Liver (tissue), 9 donors: ENCODE results near the gene NTM. TPM values are rescaled to one million over a fixed set of nuclear protein-coding genes. Genes with fewer than 3 reads are reported as not detected.
"Not testable (repeated sequence)": the region's sequence is repeated elsewhere in the genome, so short reads cannot be mapped to it uniquely, and the experiment has no call there.

Experiments
- DNase-seq: peaks from one replicate; pipeline ENCODE4 v3.0.0-alpha.2; 2017; ENCODE audit warnings: low spot score
- H3K27ac ChIP-seq, 2 donors: one replicate each; pipeline ENCODE4 v1.7.0; 2013; ENCODE audit warnings: inconsistent platforms in 2 of 2, low read length in 2 of 2, control low read depth in 1 of 2, low read depth in 1 of 2, mild to moderate bottlenecking in 1 of 2
- H3K27me3 ChIP-seq, 4 donors: one replicate each; pipeline versions ENCODE4 v1.6.1 to v1.7.0; 2013; ENCODE audit warnings: low read length in 3 of 4, inconsistent platforms in 1 of 4, mild to moderate bottlenecking in 1 of 4, moderate library complexity in 1 of 4; ENCODE audit not compliant: control insufficient read depth in 4 of 4, insufficient read depth in 4 of 4
- H3K36me3 ChIP-seq, 4 donors: one replicate each; pipeline versions ENCODE4 v1.6.1 to v1.7.0; 2013; ENCODE audit warnings: low read length in 3 of 4, mild to moderate bottlenecking in 3 of 4, low read depth in 1 of 4, moderate library complexity in 1 of 4; ENCODE audit not compliant: control insufficient read depth in 4 of 4, insufficient read depth in 3 of 4
- H3K4me1 ChIP-seq, 4 donors: one replicate each; pipeline versions ENCODE4 v1.6.1 to v1.7.0; 2013; ENCODE audit warnings: low read length in 3 of 4, mild to moderate bottlenecking in 3 of 4, moderate library complexity in 1 of 4; ENCODE audit not compliant: control insufficient read depth in 4 of 4, insufficient read depth in 4 of 4
- H3K4me3 ChIP-seq, 3 donors: one replicate each; pipeline versions ENCODE4 v1.6.1 to v1.7.0; 2013; ENCODE audit warnings: low read length in 3 of 3, control low read depth in 1 of 3, low read depth in 1 of 3, mild to moderate bottlenecking in 1 of 3
- H3K9ac ChIP-seq, 2 donors: one replicate each; pipeline ENCODE4 v1.7.0; 2013; ENCODE audit warnings: low read length in 2 of 2, mild to moderate bottlenecking in 2 of 2, moderate library complexity in 2 of 2, control low read depth in 1 of 2, low read depth in 1 of 2
- H3K9me3 ChIP-seq, 4 donors: one replicate each; pipeline versions ENCODE4 v1.6.1 to v1.7.0; 2013; ENCODE audit warnings: low read length in 3 of 4; ENCODE audit not compliant: control insufficient read depth in 4 of 4
- ATF3 ChIP-seq: IDR thresholded peaks from 2 replicates; pipeline ENCODE4 v1.6.1; 2016; ENCODE audit warnings: antibody characterized with exemption
- CTCF ChIP-seq: fragments of 150-350 bp; IDR thresholded peaks from 2 replicates; pipeline ENCODE4 v1.5.1; 2017; ENCODE audit warnings: improper control_type of control experiment, low read depth, low read length; ENCODE audit not compliant: missing input control
- EGR1 ChIP-seq, 2 donors: IDR thresholded peaks; 2 replicates each; pipeline ENCODE4 v1.6.1; 2016 to 2018; ENCODE audit warnings: antibody characterized with exemption in 2 of 2, low read depth in 2 of 2
- FOXA1 ChIP-seq: IDR thresholded peaks from 2 replicates; pipeline ENCODE4 v1.6.1; 2016; ENCODE audit warnings: antibody characterized with exemption
- FOXA2 ChIP-seq: IDR thresholded peaks from 2 replicates; pipeline ENCODE4 v1.6.1; 2016; ENCODE audit warnings: antibody characterized with exemption
- GABPA ChIP-seq, 2 donors: IDR thresholded peaks in 1 of 2; conservative IDR thresholded peaks in 1 of 2; 2 replicates each; pipeline ENCODE4 v1.6.1; 2016; ENCODE audit warnings: antibody characterized with exemption in 2 of 2, mild to moderate bottlenecking in 1 of 2, moderate library complexity in 1 of 2
- HNF4A ChIP-seq, 2 donors: conservative IDR thresholded peaks; 2 replicates each; pipeline ENCODE4 v1.6.1; 2016; ENCODE audit warnings: antibody characterized with exemption in 2 of 2, mild to moderate bottlenecking in 2 of 2
- HNF4G ChIP-seq: IDR thresholded peaks from 2 replicates; pipeline ENCODE4 v1.6.1; 2016; ENCODE audit warnings: antibody characterized with exemption
- JUND ChIP-seq, 2 donors: IDR thresholded peaks; 2 replicates each; pipeline ENCODE4 v1.6.1; 2016; ENCODE audit warnings: antibody characterized with exemption in 2 of 2
- MAX ChIP-seq: IDR thresholded peaks from 2 replicates; pipeline ENCODE4 v1.6.1; 2016; ENCODE audit warnings: antibody characterized with exemption
- NR2F2 ChIP-seq: IDR thresholded peaks from 2 replicates; pipeline ENCODE4 v1.6.1; 2016; ENCODE audit warnings: antibody characterized with exemption
- RAD21 ChIP-seq, 2 donors: IDR thresholded peaks; 2 replicates each; pipeline ENCODE4 v1.6.1; 2016; ENCODE audit warnings: antibody characterized with exemption in 2 of 2, mild to moderate bottlenecking in 2 of 2
- RXRA ChIP-seq, 2 donors: IDR thresholded peaks; 2 replicates each; pipeline ENCODE4 v1.6.1; 2017 to 2018; ENCODE audit warnings: antibody characterized with exemption in 2 of 2, mild to moderate bottlenecking in 1 of 2
- TAF1 ChIP-seq: conservative IDR thresholded peaks from 2 replicates; pipeline ENCODE4 v1.6.1; 2016; ENCODE audit warnings: antibody characterized with exemption, mild to moderate bottlenecking
- YY1 ChIP-seq: IDR thresholded peaks from 2 replicates; pipeline ENCODE4 v1.6.1; 2016; ENCODE audit warnings: antibody characterized with exemption, mild to moderate bottlenecking
- ZBTB33 ChIP-seq: IDR thresholded peaks from 2 replicates; pipeline ENCODE4 v1.6.1; 2016; ENCODE audit warnings: antibody characterized with exemption
- WGBS: extraction: QIAGEN DNeasy Blood & Tissue Kit; methylation state at CpG from one replicate; pipeline ENCODE4 v1.1.7; 2013; 5-methylcytosine and 5-hydroxymethylcytosine counted together
- polyA plus RNA-seq, 2 donors: library from polyadenylated mRNA; stranded (reverse) in 1 of 2; unstranded in 1 of 2; fragments of 200-250 nt in 1 of 2; fragments of >200 nt in 1 of 2; fragmentation: Nextera tagmentation in 1 of 2; extraction: Ambion mirVana in 1 of 2; gene quantifications; one replicate each; pipeline versions ENCODE4 v1.2.1 to v1.2.3, GENCODE V29; 2013 to 2015
- total RNA-seq, 2 donors: library from RNA; depleted of rRNA; stranded (reverse); fragments of >200 nt; gene quantifications; one replicate each; pipeline ENCODE4 v1.2.3, GENCODE V29; 2014
- donor health status: healthy.
- donor health status: healthy.
- donor health status: healthy.
- donor health status: healthy.
- donor health status: healthy.

NTM gene
- total and polyA plus RNA-seq, 4 donors = 0.08 to 1.1 (median 0.08) TPM; not detected in 1

- no peak overlapping the region for H3K27ac ChIP-seq
- H3K9ac ChIP-seq = no peak overlapping the region
- no peaks in the 10 kb centered on the region for H3K4me1 ChIP-seq
- no peak for TF ChIP-seq ZBTB33
- no peak for TF ChIP-seq EGR1 (IDR thresholded peaks at IDR 0.05; ENCODE audit: low read depth in 2 of 2)
- TF ChIP-seq GABPA (IDR thresholded peaks at IDR 0.05 in 1 of 2, conservative IDR thresholded peaks at IDR 0.05 in 1 of 2) = no peak
- no peak for TF ChIP-seq MAX
- TF ChIP-seq FOXA1 = no peak
- TF ChIP-seq FOXA2 = no peak
- no peak for TF ChIP-seq NR2F2
- TF ChIP-seq YY1 = no peak
- TF ChIP-seq RXRA (IDR thresholded peaks at IDR 0.05) = no peak
- TF ChIP-seq HNF4A (conservative IDR thresholded peaks at IDR 0.05) = no peak
- no peak for TF ChIP-seq ATF3
- no peak for TF ChIP-seq CTCF
- TF ChIP-seq HNF4G = no peak
- no peaks in the 10 kb centered on the region for H3K9me3 ChIP-seq
- no peaks in the 10 kb centered on the region for H3K36me3 ChIP-seq
- no peak for DNase-seq
- WGBS = 89% methylated on average over 8 of the region's 8 CpGs
- no peak overlapping the region for H3K4me3 ChIP-seq
- no peaks in the 10 kb centered on the region for H3K27me3 ChIP-seq
Observed at GRCh38 chr11:132318421-132319157, 948.2 kb downstream of the NTM start.

- not testable (repeated sequence) for H3K9ac ChIP-seq, H3K4me1 ChIP-seq, H3K27ac ChIP-seq, H3K36me3 ChIP-seq, H3K27me3 ChIP-seq, DNase-seq, H3K9me3 ChIP-seq, H3K4me3 ChIP-seq
- WGBS = 68% methylated on average over 6 of the region's 6 CpGs
Observed at GRCh38 chr11:132319419-132319818, 949.0 kb downstream of the NTM start.

GRCh38 chr11:132330515-132330914, 960.1 kb downstream of the NTM start:
- Histone ChIP-seq H3K4me3 (no peak overlapping the region), H3K9me3 (no peaks in the 10 kb centered on the region), H3K27ac (no peak overlapping the region), H3K4me1 (no peaks in the 10 kb centered on the region), H3K27me3 (no peaks in the 10 kb centered on the region), H3K36me3 (no peaks in the 10 kb centered on the region), H3K9ac (no peak overlapping the region)
- WGBS = 74% methylated on average over 7 of the region's 7 CpGs
- no peak for DNase-seq
- TF ChIP-seq FOXA1 (no peak), GABPA (IDR thresholded peaks at IDR 0.05 in 1 of 2, conservative IDR thresholded peaks at IDR 0.05 in 1 of 2) (no peak), RAD21 (IDR thresholded peaks at IDR 0.05) (no peak), HNF4G (no peak), YY1 (no peak), ZBTB33 (no peak), ATF3 (no peak), CTCF (no peak), RXRA (IDR thresholded peaks at IDR 0.05) (no peak), NR2F2 (no peak), EGR1 (IDR thresholded peaks at IDR 0.05; ENCODE audit: low read depth in 2 of 2) (no peak), FOXA2 (no peak), JUND (IDR thresholded peaks at IDR 0.05) (no peak), TAF1 (no peak)
